ENCODE measurements around the gene KIAA1958.

DNA sequence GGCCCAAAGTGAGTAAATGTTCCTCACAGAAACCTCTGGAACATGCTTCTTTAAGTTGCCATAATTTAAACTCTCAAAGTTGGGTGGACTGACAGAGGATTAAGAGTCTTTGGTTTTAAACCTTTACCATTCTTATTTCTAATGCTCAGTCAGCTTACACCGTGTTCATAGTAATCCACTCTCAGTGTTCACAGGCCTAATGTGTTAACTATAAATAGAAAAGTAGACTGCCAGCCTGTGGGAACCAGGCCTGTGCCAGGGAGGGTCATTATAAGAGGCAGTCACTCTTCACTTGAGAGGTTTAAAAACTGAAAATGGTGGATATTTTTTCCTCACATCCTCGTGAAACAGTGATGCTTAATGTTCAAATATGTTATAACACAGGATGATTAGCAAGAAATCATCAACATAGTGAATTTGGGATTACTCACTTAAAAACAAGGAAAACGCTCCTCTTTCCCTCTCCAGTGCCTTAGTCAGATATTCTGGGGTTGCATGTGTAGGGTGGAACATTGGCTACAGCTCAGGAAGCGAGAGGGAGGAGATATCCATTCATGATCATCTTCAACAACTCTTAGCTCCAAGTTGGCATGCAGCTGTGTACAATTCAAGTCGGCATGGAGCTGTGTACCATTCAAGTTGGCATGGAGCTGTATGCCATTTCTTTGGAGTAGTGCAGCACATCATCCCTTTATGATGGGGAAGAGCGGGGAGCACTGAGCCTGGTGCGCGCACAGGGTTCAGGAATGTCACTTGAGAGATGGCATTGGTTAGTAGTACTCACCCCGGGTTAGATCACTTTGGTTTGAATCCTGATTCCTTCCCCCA is 65.8 kb downstream of the KIAA1958 start:
- TF ChIP-seq CTCF (conservative IDR thresholded peaks at IDR 0.05; ENCODE audit: low read depth, low read length) (no peak), EZH2 (IDR thresholded peaks at IDR 0.05; ENCODE audit: borderline replicate concordance, low read depth, low read length, poor library complexity, severe bottlenecking) (no peak)
